GM12874 (cell line): Measurements from ENCODE around the gene RCOR2.

Source experiments
- CTCF ChIP-seq: IDR thresholded peaks from 2 replicates; pipeline ENCODE4 v1.5.1; 2011; ENCODE audit warnings: low read depth, mild to moderate bottlenecking, control low read depth, low read length, moderate library complexity; ENCODE audit not compliant: insufficient read depth

RCOR2 gene

GRCh38 chr11:63908631-63909401, 8.1 kb downstream of the RCOR2 start:
- no peak for TF ChIP-seq CTCF

- no peak for TF ChIP-seq CTCF
Observed at GRCh38 chr11:63907808-63908530, 9.0 kb downstream of the RCOR2 start.

GRCh38 chr11:63907063-63907462, 9.9 kb downstream of the RCOR2 start:
- no peak for TF ChIP-seq CTCF

- TF ChIP-seq CTCF = peak; percentile 40; the same call in 1 of the 2 replicates
Observed at GRCh38 chr11:63906585-63906984, 10.4 kb downstream of the RCOR2 start.

GRCh38 chr11:63906087-63906486, 10.9 kb downstream of the RCOR2 start:
- no peak for TF ChIP-seq CTCF

GRCh38 chr11:63905179-63905578, 11.8 kb downstream of the RCOR2 start:
- TF ChIP-seq CTCF = no peak

- TF ChIP-seq CTCF = no peak
Observed at GRCh38 chr11:63904743-63905142, 12.2 kb downstream of the RCOR2 start.
